Heart left ventricle (tissue), 16 donors: Measurements from ENCODE around the gene RPS16. TPM values are rescaled to one million over a fixed set of nuclear protein-coding genes. Genes with fewer than 3 reads are reported as not detected.
A peak's percentile ranks its signal among the peaks of the same experiment; 100 is the strongest.

Experiments
- ATAC-seq, 4 donors: fragments of 200-7000 bp; cut with Tn5 transposase; one replicate each; pipeline ENCODE4 v1.9.1; 2020 to 2022; ENCODE audit warnings: moderate library complexity in 4 of 4, mild to moderate bottlenecking in 3 of 4, moderate number of reproducible peaks in 1 of 4
- DNase-seq, 5 donors: peaks; one replicate each; pipeline ENCODE4 v3.0.0-alpha.2; 2020
- H3K27ac ChIP-seq, 12 donors: fragments of 200-600 bp; sonication (generic) in 4 of 12; one replicate each; pipeline versions ENCODE4 v1.5.0 to v1.8.0; 2016 to 2022; ENCODE audit warnings: mild to moderate bottlenecking in 2 of 12
- H3K27me3 ChIP-seq, 9 donors: fragments of 200-600 bp; sonication (generic) in 2 of 9; one replicate each; pipeline versions ENCODE4 v1.5.1 to v1.8.0; 2016 to 2022; ENCODE audit warnings: mild to moderate bottlenecking in 3 of 9
- H3K36me3 ChIP-seq, 9 donors: fragments of 200-600 bp; sonication (generic) in 2 of 9; one replicate each; pipeline versions ENCODE4 v1.5.0 to v1.8.0; 2018 to 2022; ENCODE audit warnings: mild to moderate bottlenecking in 2 of 9
- H3K4me1 ChIP-seq, 12 donors: fragments of 200-600 bp; sonication (generic) in 4 of 12; one replicate each; pipeline versions ENCODE4 v1.5.0 to v1.8.0; 2016 to 2022; ENCODE audit warnings: mild to moderate bottlenecking in 3 of 12
- H3K4me3 ChIP-seq, 12 donors: fragments of 200-600 bp; sonication (generic) in 4 of 12; one replicate each; pipeline versions ENCODE4 v1.5.0 to v1.8.0; 2017 to 2022; ENCODE audit warnings: mild to moderate bottlenecking in 9 of 12, moderate library complexity in 4 of 12
- H3K9me3 ChIP-seq, 12 donors: fragments of 200-600 bp; sonication (generic) in 4 of 12; one replicate each; pipeline versions ENCODE4 v1.5.0 to v1.8.0; 2016 to 2022; ENCODE audit warnings: mild to moderate bottlenecking in 1 of 12
- POLR2A ChIP-seq, 2 donors: fragments of 450-650 bp; IDR thresholded peaks; one replicate each; pipeline ENCODE4 v1.6.1; 2017; ENCODE audit warnings: antibody characterized with exemption in 2 of 2, mild to moderate bottlenecking in 2 of 2, moderate library complexity in 2 of 2
- WGBS, 4 donors: extraction: QIAGEN DNeasy Blood & Tissue Kit in 2 of 4; methylation state at CpG; one replicate each; pipeline versions ENCODE4 v1.1.5 to v1.1.7; 2013 to 2018; 5-methylcytosine and 5-hydroxymethylcytosine counted together
- intact Hi-C, 10 donors: fragments of 100-400 bp; cut with DNase I; formaldehyde crosslinking; loops; one replicate each; pipeline versions ENCODE4 v1.11.1 to v1.14.2; 2022
- polyA plus RNA-seq, 2 donors: library from polyadenylated mRNA; stranded (reverse); fragments of 200-250 nt; gene quantifications; one replicate each; pipeline ENCODE4 v1.2.3, GENCODE V29; 2013
- total RNA-seq, 9 donors: library from RNA; depleted of rRNA in 2 of 9; stranded (reverse); fragments of >200 nt in 2 of 9; fragmentation: NEBNext Ultra II Directional in 3 of 9; extraction: Animal tissue kit (Norgen Biotek cat#: 25700) in 3 of 9; gene quantifications; one replicate each; pipeline versions ENCODE4 v1.1.0 to v1.2.4, GENCODE V29; 2016 to 2023
- TF ChIP-seq, protein P1 (sequence below), 12 donors: fragments of 200-600 bp; sonication (generic) in 4 of 12; IDR thresholded peaks; one replicate each; pipeline versions ENCODE4 v1.5.0 to v1.8.0; 2018 to 2022; ENCODE audit warnings: antibody characterized with exemption in 12 of 12, mild to moderate bottlenecking in 5 of 12
- donor health status: ischemic (EF 13 %, LVEDD 7.1; RV severe dilation, severe dysfunction).
- donor health status: healthy with polysubstance abuse.
- donor health status: DM: no; HTN: yes; CAD: no.
- donor health status: DM: no; HTN: no; CAD: no.
- donor health status: ischemic (EF 25% LVEDD 6.9; RV normal size, moderate dysfunction).
- donor health status: ischemic (EF 25% LVEDD 5.7; RV mildly dilated, moderate dysfunction).
- donor health status: healthy.
- donor health status: DM: yes; HTN: yes; CAD: no.
- donor health status: ischemic (EF 35%, LVEDD 5.7; RV mildly dilated, moderate dysfunction).
- donor health status: nonischemic (EF 11% LVEDD 7.7; RV severe dilation, severe dysfunction).
- donor health status: DM: yes; HTN: yes; CAD: no.
- donor health status: PGD.
- donor health status: ischemic (EF 29% LVEDD 5.4; RV normal size, mild dysfunction).
- donor health status: nonischemic (EF 23%, LVEDD 6.1; RV moderate dilation, normal function).

The RPS16 gene
- total and polyA plus RNA-seq, 11 donors: 617 to 2,656 (median 1,374) TPM

DNA sequence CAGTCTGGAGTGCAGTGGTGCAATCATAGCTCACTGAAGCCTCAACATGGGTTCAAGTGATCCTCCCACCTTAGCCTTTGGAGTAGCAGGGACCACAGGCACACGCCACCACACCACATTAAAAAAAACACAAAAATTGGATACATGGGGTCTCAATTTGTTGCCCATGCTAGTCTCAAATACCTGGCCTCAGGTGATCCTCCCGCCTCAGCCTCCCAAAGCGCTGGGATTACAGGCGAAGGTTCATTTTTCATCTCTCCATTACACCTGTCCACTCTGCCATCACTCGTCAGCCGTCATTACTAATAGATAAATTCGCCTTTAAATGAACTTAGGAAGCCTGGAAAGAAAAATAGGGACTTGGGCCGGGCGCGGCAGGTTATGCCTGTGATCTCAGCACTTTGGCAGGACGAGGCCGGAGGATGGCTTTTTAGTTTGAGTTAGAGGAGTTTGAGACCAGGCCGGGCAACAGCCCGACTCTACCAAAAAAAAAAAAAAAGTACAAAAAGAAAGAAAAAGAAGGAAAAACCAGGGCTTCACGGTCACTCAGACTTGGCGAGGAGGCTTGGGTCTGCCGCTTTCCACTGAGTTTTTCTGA lies 8.9 kb upstream of the RPS16 start:
- H3K27ac ChIP-seq: peak overlapping the region; percentile 86 to 96 (median 92)
- peaks cover 8 to 50% (median 34%) of the 10 kb centered on the region in 12 donors for H3K4me1 ChIP-seq
- H3K4me3 ChIP-seq: peak overlapping the region; percentile 65 to 98 (median 86)
- TF ChIP-seq POLR2A (IDR thresholded peaks at IDR 0.05): no peak
- TF ChIP-seq, protein P1, sequence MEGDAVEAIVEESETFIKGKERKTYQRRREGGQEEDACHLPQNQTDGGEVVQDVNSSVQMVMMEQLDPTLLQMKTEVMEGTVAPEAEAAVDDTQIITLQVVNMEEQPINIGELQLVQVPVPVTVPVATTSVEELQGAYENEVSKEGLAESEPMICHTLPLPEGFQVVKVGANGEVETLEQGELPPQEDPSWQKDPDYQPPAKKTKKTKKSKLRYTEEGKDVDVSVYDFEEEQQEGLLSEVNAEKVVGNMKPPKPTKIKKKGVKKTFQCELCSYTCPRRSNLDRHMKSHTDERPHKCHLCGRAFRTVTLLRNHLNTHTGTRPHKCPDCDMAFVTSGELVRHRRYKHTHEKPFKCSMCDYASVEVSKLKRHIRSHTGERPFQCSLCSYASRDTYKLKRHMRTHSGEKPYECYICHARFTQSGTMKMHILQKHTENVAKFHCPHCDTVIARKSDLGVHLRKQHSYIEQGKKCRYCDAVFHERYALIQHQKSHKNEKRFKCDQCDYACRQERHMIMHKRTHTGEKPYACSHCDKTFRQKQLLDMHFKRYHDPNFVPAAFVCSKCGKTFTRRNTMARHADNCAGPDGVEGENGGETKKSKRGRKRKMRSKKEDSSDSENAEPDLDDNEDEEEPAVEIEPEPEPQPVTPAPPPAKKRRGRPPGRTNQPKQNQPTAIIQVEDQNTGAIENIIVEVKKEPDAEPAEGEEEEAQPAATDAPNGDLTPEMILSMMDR (IDR thresholded peaks at IDR 0.05): no peak
- intact Hi-C loops: loop anchor here in 7 of 10 donors (1.0 to 10.0 kb wide), 7 partner anchors 8 to 228 kb away; partner anchors contain the start of genes EID2B (in 4 of the 7), MED29 (in 2 of the 7), PAF1 (in 2 of the 7) and PLEKHG2 (in 1 of the 7)
- ATAC-seq: peak in 2 of 4 donors; percentile 5 to 6
- no peak for DNase-seq
- 5 to 9% (median 6%) methylated on average over 17 of the region's 17 CpGs for WGBS, 4 donors
- no peaks in the 10 kb centered on the region for H3K27me3 ChIP-seq
- peaks cover 0 to 21% (median 11%) of the 10 kb centered on the region in 9 donors for H3K36me3 ChIP-seq
- H3K9me3 ChIP-seq: no peaks in the 10 kb centered on the region

DNA sequence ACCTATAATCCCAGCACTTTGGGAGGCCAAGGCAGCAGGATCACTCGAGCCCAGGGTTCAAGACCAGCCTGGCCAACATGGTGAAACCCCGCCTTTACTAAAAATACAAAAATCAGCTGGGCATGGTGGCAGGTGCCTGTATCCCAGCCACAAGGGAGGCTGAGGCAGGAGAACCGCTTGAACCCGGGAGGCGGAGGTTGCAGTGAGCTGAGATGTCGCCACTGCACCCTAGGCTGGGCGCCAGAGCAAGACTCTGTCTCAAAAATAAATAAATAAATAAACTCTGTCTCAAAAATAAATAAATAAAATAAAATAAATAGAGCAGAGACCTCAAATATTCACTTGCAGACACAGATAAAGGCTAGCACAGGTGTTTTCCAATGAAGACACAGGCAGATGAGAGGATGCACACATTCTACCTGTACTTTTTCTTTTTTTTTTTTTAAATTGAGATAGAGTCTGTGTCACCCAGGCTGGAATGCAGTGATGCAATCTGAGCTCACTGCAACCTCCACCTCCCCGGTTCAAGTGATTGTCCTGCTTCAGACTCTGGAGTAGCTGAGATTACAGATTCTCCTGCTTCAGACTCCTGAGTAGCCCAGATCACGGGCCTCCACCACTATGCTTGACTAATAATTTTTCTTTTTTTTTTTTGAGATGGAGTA lies 2.7 kb upstream of the RPS16 start:
- H3K4me1 ChIP-seq: peaks cover 11 to 33% (median 22%) of the 10 kb centered on the region in 12 donors
- peaks cover 0 to 15% (median 14%) of the 10 kb centered on the region in 9 donors for H3K36me3 ChIP-seq
- TF ChIP-seq, protein P1 (IDR thresholded peaks at IDR 0.05): no peak
- TF ChIP-seq POLR2A (IDR thresholded peaks at IDR 0.05): no peak
- DNase-seq: no peak
- H3K4me3 ChIP-seq: no peak overlapping the region
- no peak for ATAC-seq
- 78 to 84% (median 82%) methylated on average over 9 of the region's 9 CpGs for WGBS, 4 donors
- no peak overlapping the region for H3K27ac ChIP-seq
- intact Hi-C loops: loop anchor here in 1 of 10 donors (5.0 kb wide), 1 partner anchor 44 kb away; the partner anchor contains the start of gene TIMM50
- H3K9me3 ChIP-seq: no peaks in the 10 kb centered on the region
- peaks cover 0 to 5% (median 0%) of the 10 kb centered on the region in 9 donors for H3K27me3 ChIP-seq

DNA sequence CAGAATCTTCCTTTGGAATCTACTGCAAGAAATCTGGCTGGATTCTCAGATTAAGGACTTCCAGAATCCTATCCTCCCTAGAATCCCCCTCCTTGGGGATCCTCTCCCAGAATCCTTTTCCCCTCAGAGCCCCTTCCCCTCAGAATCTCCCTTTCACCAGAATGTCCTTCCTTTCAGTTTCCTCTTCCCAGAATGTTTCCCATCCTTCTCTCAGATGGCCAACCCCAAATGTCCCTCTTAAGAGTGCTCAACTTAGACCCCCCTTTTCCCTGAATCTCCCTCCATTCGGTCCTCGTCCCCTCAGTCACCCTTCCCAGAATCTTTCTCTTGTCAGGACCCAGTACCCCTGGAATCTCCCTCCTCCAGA lies 584 bp upstream of the RPS16 start:
- intact Hi-C loops: loop anchor here in 2 of 10 donors (1.0 to 5.0 kb wide), 2 partner anchors 9 to 46 kb away; partner anchors contain the start of genes SUPT5H (in 1 of the 2) and TIMM50 (in 1 of the 2)
- TF ChIP-seq POLR2A (IDR thresholded peaks at IDR 0.05): no peak
- TF ChIP-seq, protein P1 (IDR thresholded peaks at IDR 0.05): no peak
- DNase-seq: no peak
- no peak for ATAC-seq
- Histone ChIP-seq H3K27me3 (peaks cover 0 to 5% (median 0%) of the 10 kb centered on the region in 9 donors), H3K36me3 (peaks cover 5 to 33% (median 30%) of the 10 kb centered on the region in 9 donors), H3K4me3 (peak overlapping the region in 11 of 12 donors; percentile 2 to 99 (median 90)), H3K9me3 (no peaks in the 10 kb centered on the region), H3K27ac (peak overlapping the region in 11 of 12 donors; percentile 73 to 93 (median 86)), H3K4me1 (peaks cover 11 to 35% (median 22%) of the 10 kb centered on the region in 12 donors)
- WGBS, 4 donors: 0 to 8% (median 3%) methylated on average over 2 of the region's 2 CpGs
